MM.1S (cell line): ENCODE data around the gene MRTFA.

ENCODE experiments used
- DNase-seq: peaks from one replicate; pipeline ENCODE4 v3.0.0-alpha.2; 2015
- H2AFZ ChIP-seq: fragments of 300-600 bp; sonication (generic); 2 replicates; pipeline ENCODE4 v1.6.0; 2016; ENCODE audit warnings: antibody characterized with exemption, low read length
- H3F3A ChIP-seq: fragments of 300-600 bp; sonication (generic); 2 replicates; pipeline ENCODE4 v1.6.1; 2016; ENCODE audit warnings: mild to moderate bottlenecking, antibody characterized with exemption, low read length, moderate library complexity, mixed read lengths; ENCODE audit not compliant: insufficient read depth
- H3K27ac ChIP-seq: fragments of 300-600 bp; sonication (generic); 2 replicates; pipeline ENCODE4 v1.5.1; 2016; ENCODE audit warnings: mild to moderate bottlenecking, low read length
- H3K27me3 ChIP-seq: fragments of 300-600 bp; sonication (generic); replicated peaks from 2 replicates; pipeline ENCODE4 v1.6.0; 2016; ENCODE audit warnings: low read length; ENCODE audit not compliant: insufficient read depth
- H3K36me3 ChIP-seq: fragments of 300-600 bp; sonication (generic); replicated peaks from 2 replicates; pipeline ENCODE4 v1.6.1; 2016; ENCODE audit warnings: mild to moderate bottlenecking, low read length, mixed read lengths; ENCODE audit not compliant: insufficient read depth
- H3K4me1 ChIP-seq: fragments of 300-600 bp; sonication (generic); 2 replicates; pipeline ENCODE4 v1.6.1; 2016; ENCODE audit warnings: low read length, mixed read lengths
- H3K4me2 ChIP-seq: fragments of 300-600 bp; sonication (generic); 2 replicates; pipeline ENCODE4 v1.6.0; 2016; ENCODE audit warnings: low read depth, low read length
- H3K4me3 ChIP-seq: fragments of 300-600 bp; sonication (generic); 2 replicates; pipeline ENCODE4 v1.5.1; 2016; ENCODE audit warnings: low read length, mixed read lengths
- H3K79me2 ChIP-seq: fragments of 300-600 bp; sonication (generic); 2 replicates; pipeline ENCODE4 v1.6.1; 2016; ENCODE audit warnings: mixed run types, low read length, mixed read lengths
- H3K9ac ChIP-seq: fragments of 300-600 bp; sonication (generic); 2 replicates; pipeline ENCODE4 v1.6.1; 2016; ENCODE audit warnings: low read length, mixed read lengths
- H3K9me2 ChIP-seq: fragments of 300-600 bp; sonication (generic); replicated peaks from 2 replicates; pipeline ENCODE4 v1.6.1; 2016; ENCODE audit warnings: mild to moderate bottlenecking, low read length, mixed read lengths; ENCODE audit not compliant: insufficient read depth
- H3K9me3 ChIP-seq: fragments of 300-600 bp; sonication (generic); replicated peaks from 2 replicates; pipeline ENCODE4 v1.6.1; 2016; ENCODE audit warnings: mild to moderate bottlenecking, low read length, mixed read lengths; ENCODE audit not compliant: insufficient read depth
- H4K20me1 ChIP-seq: fragments of 300-600 bp; sonication (generic); 2 replicates; pipeline ENCODE4 v1.6.1; 2016; ENCODE audit warnings: mild to moderate bottlenecking, low read length, moderate library complexity, mixed read lengths; ENCODE audit not compliant: insufficient read depth
- EZH2 ChIP-seq: fragments of 300-600 bp; sonication (generic); optimal IDR thresholded peaks from 2 replicates; pipeline ENCODE3; 2017; ENCODE audit warnings: low read depth, mild to moderate bottlenecking, antibody characterized with exemption, low read length, mixed read lengths
- EZH2phosphoT487 ChIP-seq: fragments of 300-600 bp; sonication (generic); IDR thresholded peaks from 2 replicates; pipeline ENCODE4 v1.6.1; 2018; ENCODE audit warnings: antibody characterized with exemption, low read length
- TF ChIP-seq, protein P1 (sequence below): fragments of 300-600 bp; sonication (generic); IDR thresholded peaks from 2 replicates; pipeline ENCODE4 v1.5.1; 2016; ENCODE audit warnings: antibody characterized with exemption, low read length, mixed read lengths

The MRTFA gene

DNA sequence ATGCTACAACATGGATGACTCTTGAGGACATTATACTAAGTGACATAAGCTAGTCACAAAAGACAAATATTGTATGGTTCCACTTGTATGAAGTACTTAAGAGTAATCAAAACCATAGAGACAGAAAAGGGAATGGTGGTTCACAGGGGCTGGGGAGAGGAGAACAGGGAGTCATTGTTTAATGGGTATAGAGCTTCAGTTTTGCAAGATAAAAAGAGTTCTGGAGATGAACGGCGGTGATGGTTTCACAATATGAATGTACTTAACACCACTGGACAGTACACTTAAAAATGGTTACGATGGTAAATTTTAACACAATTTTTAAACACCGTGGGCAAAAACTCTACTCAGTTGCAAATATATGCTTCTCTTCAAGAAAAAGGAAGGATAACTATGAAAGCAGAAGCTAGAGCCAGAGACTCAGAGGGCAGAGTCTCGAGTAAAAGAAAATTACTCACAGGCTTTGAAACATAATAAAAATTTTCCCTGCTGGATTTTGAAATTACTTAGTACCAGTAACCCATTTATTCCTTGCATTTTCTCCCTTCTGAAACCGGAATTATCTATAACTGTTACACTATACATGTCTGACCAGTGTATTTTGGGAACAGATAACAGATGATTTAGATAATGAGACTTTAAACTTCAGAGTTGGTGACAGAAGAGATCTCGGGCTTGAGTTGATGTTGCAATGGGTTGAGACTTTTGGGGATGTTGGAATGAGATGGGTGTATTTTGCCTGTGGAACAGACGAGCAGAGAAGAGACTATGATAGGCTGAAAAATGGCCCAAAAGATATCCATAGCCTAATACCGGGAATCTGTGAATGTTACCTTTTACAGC lies 15.0 kb downstream of the MRTFA start:
- Histone ChIP-seq H3K79me2 (peaks cover 71% of the 10 kb centered on the region), H3K9ac (no peak overlapping the region), H3K9me3 (no peaks in the 10 kb centered on the region), H2AFZ (no peak overlapping the region), H3F3A (no peaks in the 10 kb centered on the region), H3K27me3 (no peaks in the 10 kb centered on the region), H3K27ac (no peak overlapping the region), H3K36me3 (no peaks in the 10 kb centered on the region), H3K4me2 (no peak overlapping the region), H3K4me3 (no peak overlapping the region), H4K20me1 (0 out of 2 replicates have a peak, but pooled peaks cover 8% of the 10 kb centered on the region), H3K4me1 (no peaks in the 10 kb centered on the region), H3K9me2 (no peaks in the 10 kb centered on the region)
- no peak for DNase-seq
- TF ChIP-seq, protein P1, sequence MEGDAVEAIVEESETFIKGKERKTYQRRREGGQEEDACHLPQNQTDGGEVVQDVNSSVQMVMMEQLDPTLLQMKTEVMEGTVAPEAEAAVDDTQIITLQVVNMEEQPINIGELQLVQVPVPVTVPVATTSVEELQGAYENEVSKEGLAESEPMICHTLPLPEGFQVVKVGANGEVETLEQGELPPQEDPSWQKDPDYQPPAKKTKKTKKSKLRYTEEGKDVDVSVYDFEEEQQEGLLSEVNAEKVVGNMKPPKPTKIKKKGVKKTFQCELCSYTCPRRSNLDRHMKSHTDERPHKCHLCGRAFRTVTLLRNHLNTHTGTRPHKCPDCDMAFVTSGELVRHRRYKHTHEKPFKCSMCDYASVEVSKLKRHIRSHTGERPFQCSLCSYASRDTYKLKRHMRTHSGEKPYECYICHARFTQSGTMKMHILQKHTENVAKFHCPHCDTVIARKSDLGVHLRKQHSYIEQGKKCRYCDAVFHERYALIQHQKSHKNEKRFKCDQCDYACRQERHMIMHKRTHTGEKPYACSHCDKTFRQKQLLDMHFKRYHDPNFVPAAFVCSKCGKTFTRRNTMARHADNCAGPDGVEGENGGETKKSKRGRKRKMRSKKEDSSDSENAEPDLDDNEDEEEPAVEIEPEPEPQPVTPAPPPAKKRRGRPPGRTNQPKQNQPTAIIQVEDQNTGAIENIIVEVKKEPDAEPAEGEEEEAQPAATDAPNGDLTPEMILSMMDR, result no peak
- TF ChIP-seq EZH2 (no peak), EZH2phosphoT487 (no peak)

DNA sequence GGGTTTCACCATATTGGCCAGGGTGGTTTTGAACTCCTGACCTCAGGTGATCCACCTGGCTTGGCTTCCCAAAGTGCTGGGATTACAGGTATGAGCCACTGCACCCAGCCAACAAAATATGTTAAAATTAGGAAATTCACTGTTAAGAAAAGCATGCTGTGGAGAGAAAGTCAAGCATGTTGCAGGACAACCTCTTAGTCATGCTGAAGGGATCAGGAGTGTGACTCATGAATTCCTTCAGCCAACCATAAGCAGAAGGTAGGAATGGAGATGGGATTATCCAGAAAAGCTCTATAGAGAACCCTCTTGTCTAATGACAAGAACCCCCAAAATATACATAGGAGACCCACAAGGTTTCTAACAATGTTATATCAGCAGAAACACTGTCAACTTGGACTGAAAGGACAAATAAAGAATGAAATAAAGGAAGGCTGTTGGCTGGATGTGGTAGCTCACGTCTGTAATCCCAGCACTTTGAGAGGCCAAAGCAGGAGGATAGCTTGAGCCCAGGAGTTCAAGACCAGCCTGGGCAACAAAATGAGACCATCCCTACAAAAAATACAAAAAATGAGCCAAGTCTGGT lies 16.0 kb downstream of the MRTFA start:
- H3K27me3 ChIP-seq, result no peaks in the 10 kb centered on the region
- H3F3A ChIP-seq, result no peaks in the 10 kb centered on the region
- no peak for DNase-seq
- no peaks in the 10 kb centered on the region for H3K9me2 ChIP-seq
- H4K20me1 ChIP-seq, result 0 out of 2 replicates have a peak, but pooled peaks cover 6% of the 10 kb centered on the region
- no peak overlapping the region for H3K4me2 ChIP-seq
- H3K9me3 ChIP-seq, result no peaks in the 10 kb centered on the region
- H3K9ac ChIP-seq, result no peak overlapping the region
- no peaks in the 10 kb centered on the region for H3K4me1 ChIP-seq
- TF ChIP-seq EZH2phosphoT487 (no peak), EZH2 (no peak)
- TF ChIP-seq, protein P1, result no peak
- peaks cover 67% of the 10 kb centered on the region for H3K79me2 ChIP-seq
- no peak overlapping the region for H2AFZ ChIP-seq
- H3K27ac ChIP-seq, result no peak overlapping the region
- no peak overlapping the region for H3K4me3 ChIP-seq
- no peaks in the 10 kb centered on the region for H3K36me3 ChIP-seq

DNA sequence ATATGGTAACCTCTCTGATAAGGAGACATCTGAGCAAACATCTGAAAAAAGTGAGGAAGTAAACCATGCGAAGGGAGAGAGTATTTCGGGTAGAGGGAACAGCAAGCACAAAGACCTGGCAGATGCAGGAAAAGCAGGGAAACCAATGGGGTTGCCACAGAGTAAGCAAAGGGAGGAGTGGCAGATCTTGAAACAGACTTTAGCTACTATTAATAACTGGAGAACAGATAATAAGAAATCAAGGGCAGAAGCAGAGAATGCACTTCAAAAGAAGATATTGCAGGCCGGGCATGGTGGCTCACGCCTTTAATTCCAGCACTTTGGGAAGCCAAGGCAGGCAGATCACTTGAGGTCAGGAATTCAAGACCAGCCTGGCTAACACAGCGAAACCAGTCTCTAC lies 18.1 kb downstream of the MRTFA start:
- no peak overlapping the region for H3K4me2 ChIP-seq
- DNase-seq, result no peak
- H2AFZ ChIP-seq, result no peak overlapping the region
- no peaks in the 10 kb centered on the region for H3K9me3 ChIP-seq
- no peaks in the 10 kb centered on the region for H3K27me3 ChIP-seq
- no peak overlapping the region for H3K9ac ChIP-seq
- H3K79me2 ChIP-seq, result peaks cover 66% of the 10 kb centered on the region
- H3K27ac ChIP-seq, result no peak overlapping the region
- H3K4me1 ChIP-seq, result no peaks in the 10 kb centered on the region
- H4K20me1 ChIP-seq, result no peaks in the 10 kb centered on the region
- TF ChIP-seq, protein P1, result no peak
- TF ChIP-seq EZH2 (no peak), EZH2phosphoT487 (no peak)
- no peaks in the 10 kb centered on the region for H3K9me2 ChIP-seq
- no peaks in the 10 kb centered on the region for H3F3A ChIP-seq
- H3K4me3 ChIP-seq, result no peak overlapping the region
- H3K36me3 ChIP-seq, result no peaks in the 10 kb centered on the region
